ENCODE data around the gene TIMP2.
"Not testable (repeated sequence)": the region's sequence is repeated elsewhere in the genome, so short reads cannot be mapped to it uniquely, and the experiment has no call there.

Gene TIMP2

DNA sequence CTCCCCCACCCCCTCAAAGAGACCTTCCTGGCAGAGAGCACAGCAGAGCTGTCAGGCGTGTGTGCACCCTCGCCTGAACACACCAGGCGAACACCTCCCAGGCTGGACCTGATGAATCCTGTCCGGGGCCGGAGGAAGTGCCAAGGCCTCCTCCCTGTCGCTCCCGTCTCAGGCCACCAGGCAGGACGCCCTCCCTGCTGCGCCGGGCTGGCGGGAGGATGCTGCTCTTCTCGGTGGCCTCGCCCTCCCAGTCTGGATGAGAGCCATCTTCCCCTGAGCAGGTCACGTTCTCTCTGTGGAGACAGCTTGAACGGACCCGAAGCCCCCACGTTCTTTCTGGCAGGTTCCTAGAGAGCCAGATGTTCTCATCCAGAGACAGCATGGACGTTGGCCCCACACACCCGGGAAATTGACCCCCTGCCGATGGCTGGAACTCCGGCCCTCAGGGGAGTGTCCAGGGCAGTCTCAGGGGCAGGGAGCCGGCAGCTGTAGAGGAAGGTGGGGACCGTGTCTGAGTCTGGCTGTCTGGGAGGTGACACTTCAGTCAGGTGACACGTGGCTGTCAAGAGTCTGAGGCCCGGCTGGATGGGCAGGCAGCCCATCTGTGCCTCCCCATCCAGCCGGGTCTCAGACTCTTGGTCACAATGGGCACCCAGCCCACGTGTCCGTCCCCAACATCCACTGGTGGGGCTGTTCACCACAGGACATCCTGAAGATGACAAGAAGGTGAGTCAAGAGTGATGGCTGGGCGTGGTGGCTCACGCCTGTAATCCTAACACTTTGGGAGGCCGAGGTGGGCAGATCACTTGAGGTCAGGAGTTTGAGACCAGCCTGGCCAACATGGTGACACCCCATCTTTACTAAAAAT lies 5.0 kb upstream of the TIMP2 start:
- DNase-seq = no peak

DNA sequence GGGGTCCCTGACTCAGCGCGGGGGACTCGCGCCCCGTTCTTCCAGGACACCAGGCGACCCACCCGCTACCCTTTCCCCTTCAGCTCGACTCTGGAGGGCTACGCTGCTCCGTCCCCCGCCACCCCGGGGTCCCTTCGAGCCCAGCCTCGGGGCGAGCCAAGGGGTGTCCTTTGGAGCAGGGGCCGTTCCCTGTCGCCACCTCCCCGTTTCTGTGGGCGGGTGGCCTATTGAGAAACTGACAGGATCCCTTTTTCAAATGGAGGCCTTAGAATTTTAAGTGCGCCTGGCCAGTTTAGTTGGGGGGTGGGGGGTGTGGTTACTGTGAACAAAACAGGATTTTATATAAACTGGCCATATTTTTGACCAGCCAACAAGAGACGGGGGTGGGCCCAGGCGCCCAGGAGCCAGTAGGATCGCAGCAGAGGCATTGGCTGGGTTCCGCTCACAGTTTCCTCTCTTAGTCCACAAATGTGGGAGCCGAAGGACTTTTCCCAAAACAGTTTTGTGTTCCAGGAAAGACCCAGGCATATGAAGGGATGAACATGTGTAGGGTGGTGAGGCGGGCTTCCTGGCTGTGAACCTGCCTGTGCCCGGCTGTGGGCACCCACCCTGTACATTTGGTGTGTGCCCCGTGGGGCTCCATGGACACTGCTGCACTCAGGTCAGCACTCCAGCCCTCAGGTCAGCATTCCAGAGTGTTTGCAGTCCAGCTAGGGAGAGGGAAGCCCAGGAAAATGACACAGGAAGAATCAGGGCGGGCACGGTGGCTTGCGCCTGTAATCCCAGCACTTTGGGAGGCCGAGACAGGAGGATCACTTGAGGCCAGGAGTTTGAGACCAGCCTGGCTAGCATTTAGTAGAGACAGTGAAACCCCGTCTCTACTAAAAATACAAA lies 722 bp upstream of the TIMP2 start:
- DNase-seq = no peak

DNA sequence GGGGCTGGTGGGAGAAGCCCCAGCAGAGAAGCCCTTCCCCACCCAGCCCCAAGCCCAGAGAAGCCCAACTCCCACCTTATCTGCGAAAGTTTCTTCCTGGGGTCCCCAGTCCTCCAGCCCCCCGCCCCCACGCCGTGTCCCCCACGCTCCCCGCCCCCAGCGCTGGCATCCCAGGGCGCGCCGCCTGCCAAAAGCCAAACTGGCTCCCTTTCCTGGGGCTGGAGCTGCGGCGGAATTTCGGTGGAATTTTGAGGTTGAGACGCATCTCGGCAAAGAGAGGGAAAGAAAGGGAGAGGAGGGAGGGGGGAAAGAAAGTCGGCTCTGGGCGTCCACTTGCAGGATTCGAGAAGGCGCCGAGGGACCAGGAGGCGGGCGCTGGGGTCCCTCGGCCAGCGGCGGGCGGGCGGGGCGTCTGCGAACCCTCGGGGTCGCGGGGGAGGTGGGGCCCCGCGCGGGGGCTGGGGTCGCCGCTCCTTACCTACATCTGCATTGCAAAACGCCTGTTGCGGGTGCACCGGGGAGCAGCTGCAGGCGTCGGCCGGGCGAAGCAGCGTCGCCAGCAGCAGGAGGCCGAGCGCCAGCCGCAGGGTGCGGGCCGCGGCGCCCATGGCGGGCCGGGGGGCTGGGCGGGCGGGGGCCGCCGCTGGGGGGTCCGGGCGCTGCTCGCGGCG lies 571 bp downstream of the TIMP2 start:
- no peak for DNase-seq

DNA sequence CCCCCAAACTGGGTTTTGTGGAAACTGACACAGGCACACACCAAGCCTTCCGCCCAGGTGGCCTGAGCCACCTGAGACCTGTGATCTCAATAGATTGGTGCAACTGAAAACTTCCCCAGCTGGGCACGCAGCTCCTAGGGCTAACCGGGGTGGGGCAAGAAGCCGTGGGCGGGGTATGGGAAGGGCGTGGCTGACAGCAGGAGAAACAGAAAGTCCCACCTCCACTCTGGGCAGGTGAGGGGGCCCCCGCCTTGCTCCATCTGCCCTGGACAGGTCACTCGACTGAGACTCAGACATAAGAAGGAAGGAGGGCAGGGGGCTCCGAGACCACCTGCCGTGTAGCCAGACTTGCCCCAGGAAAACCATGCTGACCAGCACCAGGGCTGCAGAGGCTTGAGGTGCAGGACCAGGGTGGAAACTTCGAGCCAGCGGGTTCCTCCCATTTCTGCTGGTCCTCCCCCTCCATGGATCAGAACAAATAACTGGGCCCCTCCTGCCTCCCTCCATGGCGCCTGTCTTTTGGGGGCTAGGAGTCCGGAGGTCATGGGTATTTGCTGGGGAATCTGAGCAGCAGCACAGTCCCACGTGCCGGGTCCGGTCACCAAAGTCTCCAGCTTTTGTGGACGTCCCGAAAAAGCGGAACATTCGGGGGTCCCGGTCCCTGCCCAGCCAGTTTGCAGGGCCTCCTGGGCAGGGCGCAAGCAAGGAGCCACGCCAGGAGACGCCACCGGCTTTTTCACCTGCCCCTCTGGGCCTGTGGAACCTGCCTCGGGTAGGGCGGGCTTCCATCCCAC lies 1.3 kb downstream of the TIMP2 start:
- DNase-seq = peak in 3 of 4 experiments; percentile 10 to 40 (median 16)

DNA sequence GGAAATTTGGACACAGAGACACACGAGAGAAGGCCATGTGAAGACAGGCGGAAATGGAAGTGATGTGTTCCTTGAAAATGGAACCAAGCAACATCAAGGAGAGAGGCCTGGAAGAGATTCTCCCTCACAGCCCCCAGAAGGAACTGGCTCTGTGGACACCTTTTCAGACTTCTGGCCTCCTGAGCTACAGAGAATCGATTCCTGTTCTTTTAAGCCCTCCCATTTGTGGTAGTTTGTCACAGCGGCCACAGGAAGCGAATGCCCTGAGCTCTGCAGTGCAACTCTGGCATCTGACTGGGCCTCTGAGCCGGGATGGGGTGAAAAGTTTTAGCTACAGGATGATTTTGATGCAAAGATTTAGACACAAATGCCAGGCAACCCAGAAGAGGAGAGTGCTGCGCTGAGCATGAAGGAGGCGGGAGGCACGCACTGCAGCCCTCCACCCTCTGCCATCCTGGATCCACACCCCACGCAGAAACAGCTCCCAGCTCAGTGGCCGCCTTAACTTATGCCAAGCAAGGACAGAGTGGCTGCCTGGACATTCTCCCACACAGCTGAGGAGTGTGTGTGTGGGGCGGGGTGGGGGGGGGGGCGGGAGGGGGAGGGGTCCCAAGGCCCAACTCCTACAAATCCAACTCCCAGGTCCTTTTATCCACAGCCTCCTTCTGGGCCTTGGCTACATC lies 2.2 kb downstream of the TIMP2 start:
- DNase-seq = no peak

DNA sequence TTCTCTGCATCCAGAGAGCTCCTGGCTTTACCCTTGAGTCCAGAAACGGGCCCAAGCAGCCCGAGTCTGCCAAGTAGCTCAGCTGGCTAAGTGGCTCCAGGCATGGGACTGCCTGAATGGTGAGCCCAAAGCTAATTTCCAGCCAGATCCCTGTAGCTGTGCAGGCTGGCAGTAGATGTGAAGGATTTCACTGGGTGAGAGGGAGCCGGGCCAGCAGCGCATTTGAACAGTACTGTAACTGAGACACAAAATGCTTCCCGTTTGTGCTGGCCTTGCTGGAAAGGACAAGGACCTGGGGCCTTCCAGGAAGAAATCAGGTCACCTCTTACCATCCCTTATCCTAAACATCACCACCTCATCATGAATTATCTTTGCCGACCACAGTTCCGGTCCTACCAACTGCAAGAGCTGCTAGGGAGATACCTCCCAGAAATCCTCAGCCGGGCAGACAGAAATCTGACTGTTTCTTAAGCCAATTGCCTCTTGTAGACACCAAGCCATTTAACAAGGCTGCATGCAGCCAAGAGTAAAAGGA lies 3.7 kb downstream of the TIMP2 start:
- DNase-seq = no peak

DNA sequence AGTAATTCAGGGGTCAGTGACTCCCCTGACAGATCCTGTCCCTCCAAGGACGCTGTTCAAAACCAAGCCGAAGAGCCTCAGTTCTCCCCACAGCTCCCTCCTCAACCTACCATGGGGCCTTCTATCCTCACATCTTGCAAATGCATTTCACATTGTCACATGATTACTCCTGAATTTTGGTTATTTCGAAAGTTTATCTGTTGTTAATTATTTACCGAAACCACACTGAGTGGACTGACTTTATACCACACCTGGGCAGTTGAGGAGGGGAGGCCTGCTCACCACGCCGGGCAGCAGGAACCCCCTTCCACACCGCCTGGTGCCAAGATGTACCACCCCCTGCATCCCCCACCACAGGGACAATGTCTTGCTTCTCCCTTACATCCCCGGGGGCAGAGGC lies 4.7 kb downstream of the TIMP2 start:
- DNase-seq = no peak

DNA sequence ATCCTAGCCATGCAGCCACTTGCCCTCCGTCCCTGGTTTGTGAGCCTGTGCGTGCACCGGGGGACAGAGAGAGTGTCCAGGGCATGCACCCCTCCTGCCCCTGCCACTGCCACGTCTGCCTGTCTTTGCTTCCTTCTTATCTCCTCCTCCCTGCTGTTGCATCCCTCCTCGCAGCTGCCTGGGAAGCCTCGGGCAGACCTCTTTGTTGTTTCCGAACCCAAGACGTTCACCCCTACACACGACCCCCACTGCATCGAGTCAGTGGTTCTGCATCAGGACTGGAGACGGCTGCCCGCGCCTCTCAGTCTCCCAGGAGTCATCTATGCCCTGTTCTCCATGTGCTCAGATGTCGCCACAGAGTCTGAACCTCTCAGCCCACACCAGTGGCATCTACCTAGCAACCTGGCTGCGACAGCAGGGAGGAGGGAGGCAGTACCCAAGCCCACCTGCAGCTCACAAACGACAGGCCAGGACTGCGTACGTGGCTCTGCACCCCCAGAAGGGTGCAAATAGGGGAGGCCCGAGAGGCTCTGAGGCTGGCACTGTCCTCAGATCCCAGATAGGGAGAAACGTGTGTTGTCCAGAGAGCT lies 5.2 kb downstream of the TIMP2 start:
- no peak for DNase-seq

DNA sequence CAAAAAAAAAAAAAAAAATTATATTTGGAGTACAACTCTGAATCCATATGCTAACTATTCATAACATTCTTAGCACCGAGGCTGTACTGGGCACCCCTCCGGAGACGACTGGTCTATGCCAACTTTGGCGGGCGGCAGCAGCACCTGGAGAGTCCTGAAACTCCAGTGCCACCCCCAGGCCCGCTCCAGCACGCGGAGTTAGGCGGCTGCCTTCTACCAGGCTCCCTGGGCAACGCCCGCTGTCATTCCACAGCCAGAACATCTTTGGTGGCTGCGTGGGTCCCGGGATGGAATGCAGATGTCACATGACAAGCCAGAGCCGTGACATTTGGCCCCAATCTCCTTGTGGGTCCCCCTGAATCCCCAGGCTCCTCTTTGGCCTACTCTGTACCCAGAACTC lies 6.2 kb downstream of the TIMP2 start:
- DNase-seq = no peak

DNA sequence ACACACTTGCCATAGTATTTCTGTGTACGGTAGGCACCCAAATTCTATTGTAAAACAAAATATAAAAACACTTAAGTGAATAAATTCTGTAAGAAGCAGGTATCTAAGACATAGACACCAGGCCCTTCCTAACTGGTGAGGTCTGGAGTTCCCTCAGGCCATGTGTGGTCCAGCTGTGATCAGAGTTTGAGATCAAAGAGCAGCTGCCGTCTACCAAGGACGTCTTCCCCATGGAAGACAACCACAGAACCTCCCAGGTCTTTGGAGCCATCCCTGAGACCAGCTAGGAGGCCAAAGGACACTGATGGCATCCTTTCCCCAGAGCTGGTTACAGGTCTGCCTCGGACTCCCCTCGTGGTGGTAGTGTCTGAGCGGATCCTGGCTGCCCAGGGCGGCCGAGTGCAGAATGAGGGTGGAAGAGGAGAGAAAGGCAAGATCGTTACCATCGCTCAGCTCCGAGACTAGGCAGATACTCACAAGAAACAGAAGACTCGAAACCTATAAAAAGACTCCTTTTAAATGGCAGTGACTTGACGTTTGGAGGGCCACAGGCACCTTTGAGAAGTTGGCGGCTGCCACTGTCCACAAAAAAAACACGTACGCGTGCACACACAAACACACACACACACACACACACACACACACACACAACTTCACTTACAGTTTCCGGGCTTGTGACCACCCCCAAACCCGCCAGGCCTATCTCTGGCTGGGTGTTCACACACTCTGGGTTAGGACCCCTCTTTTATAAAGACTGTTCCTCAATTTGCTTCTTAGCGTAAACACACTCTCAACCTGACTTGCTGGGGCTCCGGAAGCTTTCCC lies 7.5 kb downstream of the TIMP2 start:
- no peak for DNase-seq

DNA sequence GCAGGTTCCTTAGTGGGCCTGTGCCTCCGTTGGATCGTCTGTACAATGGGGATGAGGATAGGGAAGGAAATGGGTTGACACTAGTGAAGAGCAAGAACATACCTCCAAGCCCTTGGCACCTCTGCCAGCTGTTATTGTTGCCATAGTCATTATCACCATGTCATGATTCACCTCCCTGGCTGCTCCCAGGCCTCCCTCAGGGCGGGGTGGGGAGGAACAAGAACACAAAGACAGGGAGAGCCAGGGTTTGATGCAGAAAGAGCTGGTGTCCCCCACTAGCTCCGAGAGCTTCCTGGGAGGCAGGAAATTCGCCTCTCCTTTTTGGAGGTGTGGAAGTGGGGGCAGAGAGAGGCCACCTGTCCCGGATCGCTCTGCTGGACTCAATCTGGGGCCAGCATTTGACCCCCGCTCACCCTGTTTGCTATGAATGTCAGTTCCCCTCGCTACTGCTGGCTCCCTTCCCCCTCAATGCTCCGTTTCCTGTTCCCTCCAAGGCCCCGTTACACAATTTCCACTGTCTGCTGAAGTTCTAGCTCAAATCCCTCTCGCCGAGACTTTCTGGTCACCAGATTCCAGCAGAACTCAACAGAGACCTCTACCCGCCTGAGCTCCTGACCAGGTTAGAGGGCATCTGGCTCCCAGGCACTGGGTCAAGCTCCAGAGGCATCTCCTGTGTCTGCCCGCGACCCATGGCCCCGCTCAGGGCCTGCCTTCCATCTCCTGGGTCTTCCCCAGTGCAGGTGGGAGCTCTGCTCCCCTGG lies 9.1 kb downstream of the TIMP2 start:
- DNase-seq = no peak

DNA sequence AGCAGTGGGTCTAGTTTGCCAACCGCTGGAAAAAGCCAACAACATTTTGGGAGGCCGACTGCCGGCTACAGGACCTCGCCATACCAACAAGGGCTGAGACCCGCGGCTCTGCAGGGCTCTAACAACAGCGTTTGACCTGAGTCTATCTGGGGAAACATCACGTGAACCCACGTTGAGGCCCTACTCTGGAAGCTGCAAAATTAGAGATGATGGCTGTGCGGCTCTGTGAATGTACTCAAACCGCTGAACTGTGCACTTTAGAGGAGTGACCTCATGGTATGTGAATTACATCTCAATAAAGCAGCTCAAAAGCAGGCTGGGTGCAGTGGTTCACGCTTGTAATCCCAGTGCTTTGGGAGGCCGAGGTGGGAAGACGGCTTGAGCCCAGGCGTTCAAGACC lies 12.1 kb downstream of the TIMP2 start:
- DNase-seq = no peak

DNA sequence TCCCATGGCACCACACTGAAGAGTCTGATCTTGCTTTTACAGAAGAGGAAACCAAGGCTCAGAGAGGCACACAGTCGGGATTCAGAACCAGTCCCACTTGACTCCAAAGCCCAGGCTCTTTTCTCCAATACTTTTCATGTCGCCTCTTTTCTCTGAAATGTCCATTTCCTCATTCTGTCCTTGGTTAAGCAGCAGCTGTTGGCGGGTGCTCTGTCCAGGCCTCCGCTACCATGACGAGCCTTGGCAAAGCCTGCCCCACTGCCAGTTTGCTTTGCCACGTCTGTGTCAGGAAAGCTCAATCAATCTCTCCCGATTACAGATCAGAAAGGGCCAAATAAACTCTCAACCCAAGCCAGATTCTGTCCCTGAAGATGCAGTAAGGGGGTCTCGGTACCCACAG lies 13.1 kb downstream of the TIMP2 start:
- DNase-seq = no peak

DNA sequence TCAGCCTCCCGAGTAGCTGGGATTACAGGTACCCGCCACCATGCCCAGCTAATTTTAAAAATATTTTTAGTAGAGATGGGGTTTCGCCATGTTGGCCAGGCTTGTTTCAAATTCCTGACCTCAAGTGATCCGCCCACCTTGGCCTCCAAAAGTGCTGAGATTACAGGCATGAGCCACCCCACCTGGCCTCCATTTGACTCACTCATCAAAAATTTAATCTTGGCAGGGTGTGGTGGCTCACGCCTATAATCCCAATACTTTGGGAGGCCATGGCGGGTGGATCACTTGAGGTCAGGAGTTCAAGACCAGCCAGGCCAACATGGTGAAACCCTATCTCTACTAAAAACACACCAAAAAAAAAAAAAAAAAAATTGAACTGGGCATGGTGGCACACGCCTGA lies 13.6 kb downstream of the TIMP2 start:
- DNase-seq = not testable (repeated sequence)

DNA sequence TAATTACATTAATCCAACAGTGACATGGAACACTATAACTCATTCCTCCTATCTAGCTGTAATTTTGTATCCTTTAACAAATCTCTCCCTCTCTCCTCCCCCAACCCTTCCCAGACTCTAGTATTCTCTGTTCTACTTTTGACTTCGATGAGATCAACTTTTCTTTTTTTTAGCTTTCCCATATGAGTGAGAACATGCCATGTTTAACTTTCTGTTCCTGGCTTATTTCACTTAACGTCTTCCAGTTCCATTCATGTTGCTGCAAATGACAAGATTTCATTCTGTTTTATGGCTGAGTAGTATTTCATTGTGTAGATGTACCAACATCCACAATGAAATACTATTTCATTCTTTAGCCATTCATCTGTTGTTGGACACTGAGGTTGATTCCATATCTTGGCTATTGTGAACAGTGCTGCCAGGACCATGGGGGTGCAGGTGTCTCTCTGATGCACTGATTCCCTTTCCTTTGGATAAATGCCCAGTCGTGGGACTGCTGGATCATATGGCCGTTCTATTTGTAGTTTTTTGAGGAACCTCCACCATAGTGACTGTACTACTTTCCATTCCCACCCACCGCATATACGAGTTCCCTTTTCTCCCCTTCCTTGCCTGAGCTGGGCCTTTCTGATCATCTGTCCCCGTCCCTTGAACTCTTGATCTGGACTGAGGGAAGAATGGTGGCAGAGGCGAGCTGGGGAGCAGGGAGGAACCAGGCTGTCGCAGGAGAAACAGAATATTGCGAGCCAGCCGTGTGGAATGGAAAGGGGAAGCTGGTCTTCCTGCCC lies 14.5 kb downstream of the TIMP2 start:
- DNase-seq = no peak

DNA sequence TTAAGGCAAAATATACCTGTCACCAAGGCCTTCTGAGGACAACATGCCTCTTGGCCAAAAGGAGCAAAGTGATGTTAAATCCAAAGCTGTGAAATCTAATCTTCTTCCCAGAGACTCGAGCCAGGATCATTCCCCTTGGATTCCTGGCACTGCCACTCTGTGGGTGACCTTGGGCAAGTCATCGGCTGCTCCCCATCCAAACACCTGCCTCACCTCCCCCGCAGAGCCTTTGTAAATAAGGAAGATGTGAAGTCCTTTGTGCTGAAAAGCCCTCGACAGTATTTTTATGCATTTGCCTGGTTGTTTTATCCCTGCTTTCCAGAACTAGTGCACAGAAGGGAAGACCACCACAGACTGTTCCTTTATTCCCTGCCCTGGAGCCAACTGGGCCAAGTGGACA lies 16.8 kb downstream of the TIMP2 start:
- DNase-seq = no peak

DNA sequence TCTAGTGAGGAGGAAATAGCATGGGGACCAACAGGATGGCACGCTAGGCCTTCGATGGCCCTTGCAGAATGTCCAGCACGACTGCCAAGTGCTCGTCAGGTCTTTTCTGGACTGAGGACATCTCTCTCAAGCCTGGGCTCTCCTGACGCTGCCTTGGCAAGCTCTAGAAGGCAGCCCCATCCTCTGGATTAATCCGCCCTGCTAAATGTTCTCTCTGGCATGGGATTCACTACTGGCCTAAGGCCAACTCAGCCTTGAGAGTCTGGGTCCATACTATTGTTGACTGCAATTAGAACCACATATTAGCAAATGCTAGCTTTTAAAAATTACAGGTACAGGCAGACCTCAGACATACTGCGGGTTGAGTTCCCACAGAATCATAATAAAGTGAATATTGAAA lies 19.6 kb downstream of the TIMP2 start:
- DNase-seq = no peak

DNA sequence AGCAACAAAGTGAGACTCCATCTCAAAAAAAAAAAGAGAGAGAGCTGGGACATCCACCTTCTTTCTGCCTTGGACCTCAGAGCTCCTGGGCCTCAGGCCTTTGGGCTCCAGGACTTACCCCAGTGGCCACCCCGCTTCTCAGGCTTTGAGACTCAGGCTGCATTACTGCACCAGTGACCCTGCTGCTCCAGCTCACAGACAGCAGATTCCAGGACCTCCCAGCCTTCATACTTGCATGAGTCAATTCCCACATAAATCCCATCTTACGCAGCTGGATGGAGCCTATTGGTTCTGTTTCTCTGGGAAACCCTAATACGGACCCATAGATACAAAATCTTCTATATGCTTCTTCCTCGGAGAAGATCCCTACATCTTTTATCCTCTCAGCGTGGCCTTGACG lies 20.1 kb downstream of the TIMP2 start:
- DNase-seq = no peak

DNA sequence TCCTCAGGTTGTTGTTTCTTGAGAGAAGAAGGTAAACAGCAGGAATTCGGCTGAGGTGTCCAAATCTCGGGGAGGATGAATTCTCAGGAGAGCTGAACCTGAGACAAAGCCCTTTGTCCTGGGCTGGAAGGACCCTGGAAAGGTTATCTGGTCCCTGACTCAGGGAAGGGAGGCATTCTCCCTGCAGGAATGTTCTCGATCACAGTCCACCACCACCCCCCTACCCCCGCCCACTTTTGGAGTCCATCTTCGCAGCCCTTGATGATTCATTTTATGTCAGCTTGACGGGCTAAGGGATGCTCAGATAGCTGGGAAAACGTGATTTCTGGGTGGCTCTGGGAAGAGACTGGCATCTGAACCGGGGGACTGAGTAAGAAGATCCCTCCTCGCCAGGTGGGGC lies 20.8 kb downstream of the TIMP2 start:
- DNase-seq = no peak
